ENCODE data around the gene TSPAN31.

- TF ChIP-seq POLR2A (IDR thresholded peaks at IDR 0.05) (no peak), CTCF (IDR thresholded peaks at IDR 0.05) (no peak)
These were observed 10.9 kb downstream of the TSPAN31 start for GRCh38 chr12:57755454-57756372.
